Measurements from ENCODE around the gene IMMP2L.

DNA sequence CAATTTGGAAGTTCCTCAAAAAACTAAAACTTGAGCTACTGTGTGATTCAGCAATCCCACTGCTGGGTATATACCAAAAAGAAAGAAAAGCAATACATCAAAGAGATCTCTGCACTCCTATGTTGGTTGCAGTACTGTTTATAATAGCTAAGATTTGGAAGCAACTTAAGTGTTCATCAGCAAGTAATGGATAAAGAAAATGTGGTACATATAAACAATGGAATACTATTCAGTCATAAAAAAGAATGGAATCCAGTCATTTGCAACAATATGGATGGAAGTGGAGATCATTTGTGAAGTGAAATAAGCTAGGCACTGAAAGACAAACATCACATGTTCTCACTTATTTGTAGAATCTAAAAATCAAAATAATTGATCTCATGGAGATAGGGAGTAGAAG lies 16.5 kb upstream of the IMMP2L start:
- TF ChIP-seq, protein P1, sequence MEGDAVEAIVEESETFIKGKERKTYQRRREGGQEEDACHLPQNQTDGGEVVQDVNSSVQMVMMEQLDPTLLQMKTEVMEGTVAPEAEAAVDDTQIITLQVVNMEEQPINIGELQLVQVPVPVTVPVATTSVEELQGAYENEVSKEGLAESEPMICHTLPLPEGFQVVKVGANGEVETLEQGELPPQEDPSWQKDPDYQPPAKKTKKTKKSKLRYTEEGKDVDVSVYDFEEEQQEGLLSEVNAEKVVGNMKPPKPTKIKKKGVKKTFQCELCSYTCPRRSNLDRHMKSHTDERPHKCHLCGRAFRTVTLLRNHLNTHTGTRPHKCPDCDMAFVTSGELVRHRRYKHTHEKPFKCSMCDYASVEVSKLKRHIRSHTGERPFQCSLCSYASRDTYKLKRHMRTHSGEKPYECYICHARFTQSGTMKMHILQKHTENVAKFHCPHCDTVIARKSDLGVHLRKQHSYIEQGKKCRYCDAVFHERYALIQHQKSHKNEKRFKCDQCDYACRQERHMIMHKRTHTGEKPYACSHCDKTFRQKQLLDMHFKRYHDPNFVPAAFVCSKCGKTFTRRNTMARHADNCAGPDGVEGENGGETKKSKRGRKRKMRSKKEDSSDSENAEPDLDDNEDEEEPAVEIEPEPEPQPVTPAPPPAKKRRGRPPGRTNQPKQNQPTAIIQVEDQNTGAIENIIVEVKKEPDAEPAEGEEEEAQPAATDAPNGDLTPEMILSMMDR (IDR thresholded peaks at IDR 0.05; ENCODE audit: insufficient read depth, low read length, poor library complexity, severe bottlenecking), result no peak
- no peak for TF ChIP-seq EZH2phosphoT487 (conservative IDR thresholded peaks at IDR 0.05; ENCODE audit: low read length)

Measured in SU-DHL-6 (cell line).